ENCODE results near the gene ELFN1. TPM values are rescaled to one million over a fixed set of nuclear protein-coding genes. Genes with fewer than 3 reads are reported as not detected.
"Not testable (repeated sequence)": the region's sequence is repeated elsewhere in the genome, so short reads cannot be mapped to it uniquely, and the experiment has no call there.

ELFN1 gene
- total RNA-seq, 1 donor from 2014 or later: 12.3 TPM

GRCh38 chr7:1761774-1762173 lies 91.7 kb downstream of the ELFN1 start:
- no peak for DNase-seq (ENCODE audit: low spot score, unreplicated experiment)

GRCh38 chr7:1762238-1762945 lies 92.3 kb downstream of the ELFN1 start:
- Mint-ChIP-seq H3K36me3 (ENCODE audit: insufficient read depth) (no peaks in the 10 kb centered on the region), H3K4me3 (ENCODE audit: low read depth) (no peak overlapping the region), H3K27me3 (peaks cover 12% of the 10 kb centered on the region), H3K9me3 (ENCODE audit: low read depth) (peaks cover 12% of the 10 kb centered on the region), H3K4me1 (ENCODE audit: low read depth) (peaks cover 2% of the 10 kb centered on the region), H3K27ac (no peak overlapping the region)
- no peak for DNase-seq (ENCODE audit: low spot score, unreplicated experiment)
- no peak for TF ChIP-seq CTCF (IDR thresholded peaks at IDR 0.05; ENCODE audit: unreplicated experiment)

More at GRCh38 chr7:1761774-1762173, 91.7 kb downstream of the ELFN1 start:
- H3K9me3 Mint-ChIP-seq (ENCODE audit: low read depth): peaks cover 12% of the 10 kb centered on the region
- H3K4me1 Mint-ChIP-seq (ENCODE audit: low read depth): peaks cover 4% of the 10 kb centered on the region
- H3K4me3 Mint-ChIP-seq (ENCODE audit: low read depth): no peak overlapping the region
- no peaks in the 10 kb centered on the region for H3K36me3 Mint-ChIP-seq (ENCODE audit: insufficient read depth)
- peaks cover 15% of the 10 kb centered on the region for H3K27me3 Mint-ChIP-seq
- no peak for TF ChIP-seq CTCF (IDR thresholded peaks at IDR 0.05; ENCODE audit: unreplicated experiment)
- H3K27ac Mint-ChIP-seq: peak overlapping the region; percentile 8

GRCh38 chr7:1763033-1763432 lies 93.0 kb downstream of the ELFN1 start:
- Mint-ChIP-seq H3K27me3 (peaks cover 10% of the 10 kb centered on the region), H3K36me3 (ENCODE audit: insufficient read depth) (no peaks in the 10 kb centered on the region), H3K4me3 (ENCODE audit: low read depth) (no peak overlapping the region), H3K4me1 (ENCODE audit: low read depth) (no peaks in the 10 kb centered on the region), H3K27ac (no peak overlapping the region), H3K9me3 (ENCODE audit: low read depth) (peaks cover 12% of the 10 kb centered on the region)
- no peak for DNase-seq (ENCODE audit: low spot score, unreplicated experiment)
- TF ChIP-seq CTCF (IDR thresholded peaks at IDR 0.05; ENCODE audit: unreplicated experiment): no peak

DNA sequence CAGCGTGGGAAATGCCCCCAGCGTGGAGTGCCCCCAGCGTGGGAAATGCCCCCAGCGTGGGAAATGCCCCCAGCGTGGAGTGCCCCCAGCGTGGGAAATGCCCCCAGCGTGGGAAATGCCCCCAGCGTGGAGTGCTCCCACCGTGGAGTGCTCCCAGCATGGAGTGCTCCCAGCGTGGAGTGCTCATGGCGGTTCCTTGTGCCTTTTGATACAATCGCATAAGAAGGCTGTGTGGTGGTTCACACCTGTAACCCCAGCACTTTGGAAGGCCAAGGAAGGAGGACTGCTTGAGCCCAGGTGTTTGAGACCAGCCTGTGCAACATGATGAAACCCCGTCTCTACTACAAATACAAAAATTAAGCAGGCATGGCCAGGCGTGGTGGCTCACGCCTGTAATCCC lies 93.8 kb downstream of the ELFN1 start:
- H3K27me3 Mint-ChIP-seq; DNase-seq (ENCODE audit: low spot score, unreplicated experiment); H3K4me1 Mint-ChIP-seq (ENCODE audit: low read depth); H3K36me3 Mint-ChIP-seq (ENCODE audit: insufficient read depth); H3K4me3 Mint-ChIP-seq (ENCODE audit: low read depth); H3K27ac Mint-ChIP-seq: not testable (repeated sequence)
- H3K9me3 Mint-ChIP-seq (ENCODE audit: low read depth): peaks cover 15% of the 10 kb centered on the region

DNA sequence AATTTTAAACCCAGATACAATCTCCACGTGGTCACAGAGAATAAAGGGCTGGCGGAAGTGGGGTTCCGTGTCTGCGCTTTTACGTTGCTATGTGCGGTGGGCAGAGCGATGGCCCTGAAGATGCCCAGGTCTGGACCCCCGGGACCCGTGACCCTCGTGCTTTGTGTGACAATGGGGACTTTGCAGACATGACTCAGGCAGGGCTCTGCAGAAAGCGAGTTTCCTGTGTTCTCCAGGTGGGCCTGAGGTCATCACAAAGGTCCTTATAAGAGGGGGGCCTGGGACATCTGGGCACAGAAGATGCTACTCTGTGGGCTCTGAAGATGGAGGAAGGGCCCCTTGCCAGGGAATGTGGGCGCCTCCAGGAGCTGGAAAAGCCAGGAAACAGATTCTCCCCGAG lies 95.3 kb downstream of the ELFN1 start:
- H3K4me3 Mint-ChIP-seq (ENCODE audit: low read depth): no peak overlapping the region
- H3K36me3 Mint-ChIP-seq (ENCODE audit: insufficient read depth): no peaks in the 10 kb centered on the region
- DNase-seq (ENCODE audit: low spot score, unreplicated experiment): no peak
- H3K9me3 Mint-ChIP-seq (ENCODE audit: low read depth): peaks cover 15% of the 10 kb centered on the region
- no peaks in the 10 kb centered on the region for H3K4me1 Mint-ChIP-seq (ENCODE audit: low read depth)
- H3K27me3 Mint-ChIP-seq: peaks cover 3% of the 10 kb centered on the region
- H3K27ac Mint-ChIP-seq: no peak overlapping the region
- no peak for TF ChIP-seq CTCF (IDR thresholded peaks at IDR 0.05; ENCODE audit: unreplicated experiment)

DNA sequence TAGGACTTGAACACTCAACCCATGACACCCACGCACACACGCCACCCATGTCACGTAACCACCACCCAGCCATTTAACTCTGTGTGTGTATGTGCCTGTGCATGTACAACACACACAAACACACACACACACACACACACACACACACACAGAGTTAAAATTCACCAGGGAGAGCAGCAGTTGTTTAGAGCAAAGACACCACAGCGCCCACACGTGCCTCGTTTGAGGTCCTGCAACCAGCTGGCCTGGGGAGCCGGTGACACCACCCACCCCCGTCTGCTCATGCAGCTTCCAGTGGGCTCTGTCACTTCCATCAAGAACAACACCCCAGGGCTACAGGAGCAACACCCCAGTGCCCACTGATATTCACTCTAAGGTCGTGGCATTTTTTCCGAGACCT lies 97.4 kb downstream of the ELFN1 start:
- H3K4me1 Mint-ChIP-seq (ENCODE audit: low read depth): no peaks in the 10 kb centered on the region
- no peaks in the 10 kb centered on the region for H3K27me3 Mint-ChIP-seq
- H3K9me3 Mint-ChIP-seq (ENCODE audit: low read depth): peaks cover 7% of the 10 kb centered on the region
- TF ChIP-seq CTCF (IDR thresholded peaks at IDR 0.05; ENCODE audit: unreplicated experiment): no peak
- no peak overlapping the region for H3K4me3 Mint-ChIP-seq (ENCODE audit: low read depth)
- H3K27ac Mint-ChIP-seq: no peak overlapping the region
- DNase-seq (ENCODE audit: low spot score, unreplicated experiment): no peak
- no peaks in the 10 kb centered on the region for H3K36me3 Mint-ChIP-seq (ENCODE audit: insufficient read depth)

Measured in progenitor cell of endocrine pancreas (in vitro differentiated cells).